A549 (cell line): ENCODE results near the gene ANKRD9.

ENCODE experiments used
- CTCF ChIP-seq: fragments of >200 bp; sonication (Bioruptor Twin); formaldehyde crosslinking; IDR thresholded peaks from 3 replicates; pipeline ENCODE4 v1.5.1; 2016
- ELK1 ChIP-seq: fragments of 150-350 bp; IDR thresholded peaks from 2 replicates; pipeline ENCODE4 v1.6.1; 2014; ENCODE audit warnings: low read depth, mild to moderate bottlenecking, low read length
- FOSL2 ChIP-seq, 2 experiments: fragments of 450-650 bp in 1 of 2; fragments of >200 bp in 1 of 2; sonication (Bioruptor Twin) in 1 of 2; formaldehyde crosslinking; IDR thresholded peaks; 2 replicates each; pipeline versions ENCODE4 v1.5.0 to v1.6.1; 2016 to 2020; ENCODE audit warnings: mild to moderate bottlenecking in 1 of 2, moderate library complexity in 1 of 2
- HMGXB4 ChIP-seq: fragments of 250-450 bp; sonication (Bioruptor Pico); IDR thresholded peaks from 2 replicates; pipeline ENCODE4 v1.5.0; 2021; ENCODE audit warnings: mild to moderate bottlenecking, moderate library complexity, borderline replicate concordance
- MAZ ChIP-seq: fragments of 150-350 bp; IDR thresholded peaks from 2 replicates; pipeline ENCODE4 v1.6.1; 2014; ENCODE audit warnings: antibody characterized with exemption, low read depth, low read length, borderline replicate concordance
- NFE2L2 ChIP-seq: fragments of 150-350 bp; conservative IDR thresholded peaks from 2 replicates; pipeline ENCODE4 v1.6.1; 2014; ENCODE audit warnings: low read length
- PHF8 ChIP-seq: fragments of 200-600 bp; sonication (generic); IDR thresholded peaks from 2 replicates; pipeline ENCODE4 v1.6.1; 2016; ENCODE audit warnings: low read depth, mild to moderate bottlenecking, antibody characterized with exemption, moderate library complexity, borderline replicate concordance
- POLR2A ChIP-seq: IDR thresholded peaks from 2 replicates; pipeline ENCODE4 v1.6.1; 2012; ENCODE audit warnings: mild to moderate bottlenecking, low read length
- SMC3 ChIP-seq: fragments of >200 bp; sonication (Bioruptor Twin); formaldehyde crosslinking; IDR thresholded peaks from 3 replicates; pipeline ENCODE4 v1.6.1; 2018; ENCODE audit warnings: inconsistent platforms

GRCh38 chr14:102507857-102508312 is 1.7 kb downstream of the ANKRD9 start:
- no peak for TF ChIP-seq PHF8
- no peak for TF ChIP-seq ELK1
- no peak for TF ChIP-seq CTCF
- TF ChIP-seq HMGXB4, result no peak
- no peak for TF ChIP-seq FOSL2 (IDR thresholded peaks at IDR 0.05)
- no peak for TF ChIP-seq FOSL2 (CRISPR knock-in tag; IDR thresholded peaks at IDR 0.05)
- no peak for TF ChIP-seq MAZ
- TF ChIP-seq NFE2L2, result no peak
- no peak for TF ChIP-seq SMC3
- TF ChIP-seq POLR2A, result no peak
